GM23338 (cell line): ENCODE measurements around the gene MXRA5. TPM values are rescaled to one million over a fixed set of nuclear protein-coding genes. Genes with fewer than 3 reads are reported as not detected.

ENCODE experiments used
- ATAC-seq: fragments of 200-7000 bp; cut with Tn5 transposase; 3 replicates; pipeline ENCODE4 v1.9.1; 2020
- DNase-seq: peaks from one replicate; pipeline ENCODE4 v3.0.0-alpha.2; 2015; ENCODE audit warnings: low spot score
- H2AFZ ChIP-seq: fragments of 200-600 bp; sonication (generic); 2 replicates; pipeline ENCODE4 v1.8.0; 2016; ENCODE audit warnings: antibody characterized with exemption, mild to moderate bottlenecking, moderate library complexity
- H3F3A ChIP-seq: fragments of 200-600 bp; sonication (generic); replicated peaks from 2 replicates; pipeline ENCODE4 v1.8.0; 2017; ENCODE audit warnings: antibody characterized with exemption, mixed run types, low read depth
- H3K27ac ChIP-seq: fragments of 200-600 bp; sonication (generic); 2 replicates; pipeline ENCODE4 v1.6.1; 2016; ENCODE audit warnings: low read depth
- H3K27me3 ChIP-seq: fragments of 200-600 bp; sonication (generic); 2 replicates; pipeline ENCODE4 v1.8.0; 2016; ENCODE audit warnings: mild to moderate bottlenecking, mixed run types, moderate library complexity; ENCODE audit not compliant: insufficient read depth
- H3K36me3 ChIP-seq: fragments of 200-600 bp; sonication (generic); 2 replicates; pipeline ENCODE4 v1.8.0; 2016; ENCODE audit warnings: mild to moderate bottlenecking; ENCODE audit not compliant: insufficient read depth
- H3K4me1 ChIP-seq: fragments of 200-600 bp; sonication (generic); 2 replicates; pipeline ENCODE4 v1.8.0; 2016; ENCODE audit warnings: mild to moderate bottlenecking, moderate library complexity; ENCODE audit not compliant: insufficient read depth
- H3K4me2 ChIP-seq: fragments of 200-600 bp; sonication (generic); 2 replicates; pipeline ENCODE4 v1.7.1; 2017; ENCODE audit warnings: mixed run types
- H3K4me3 ChIP-seq: fragments of 200-600 bp; sonication (generic); 2 replicates; pipeline ENCODE4 v1.6.1; 2016; ENCODE audit warnings: mixed run types
- H3K79me2 ChIP-seq: fragments of 200-600 bp; sonication (generic); replicated peaks from 2 replicates; pipeline ENCODE4 v1.8.0; 2017; ENCODE audit warnings: mild to moderate bottlenecking; ENCODE audit not compliant: insufficient read depth
- H3K9me2 ChIP-seq: fragments of 200-600 bp; sonication (generic); 2 replicates; pipeline ENCODE4 v1.8.0; 2017; ENCODE audit not compliant: insufficient read depth
- H4K20me1 ChIP-seq: fragments of 200-600 bp; sonication (generic); replicated peaks from 2 replicates; pipeline ENCODE4 v1.8.0; 2017; ENCODE audit warnings: mild to moderate bottlenecking; ENCODE audit not compliant: insufficient read depth
- H3K27ac Mint-ChIP-seq: 2 replicates; pipeline ENCODE4 v1.8.0; 2020; ENCODE audit warnings: inconsistent platforms, mild to moderate bottlenecking, moderate library complexity, mixed read lengths
- H3K27me3 Mint-ChIP-seq: 3 replicates; pipeline ENCODE4 v1.8.0; 2022; ENCODE audit warnings: low read depth, mild to moderate bottlenecking, moderate library complexity, mixed read lengths, inconsistent platforms; ENCODE audit not compliant: insufficient read depth, poor library complexity
- H3K36me3 Mint-ChIP-seq: 3 replicates; pipeline ENCODE4 v1.8.0; 2021; ENCODE audit warnings: low read depth, mild to moderate bottlenecking, inconsistent platforms, moderate library complexity, mixed read lengths
- H3K4me1 Mint-ChIP-seq: 3 replicates; pipeline ENCODE4 v1.8.0; 2020; ENCODE audit warnings: mild to moderate bottlenecking, inconsistent platforms, mixed read lengths
- H3K4me3 Mint-ChIP-seq: 3 replicates; pipeline ENCODE4 v1.8.0; 2021; ENCODE audit warnings: moderate library complexity, mild to moderate bottlenecking, inconsistent platforms, mixed read lengths
- H3K9me3 Mint-ChIP-seq: 3 replicates; pipeline ENCODE4 v1.8.0; 2020; ENCODE audit warnings: moderate library complexity, mild to moderate bottlenecking, inconsistent platforms, mixed read lengths
- CREB1 ChIP-seq: fragments of 250-450 bp; sonication (Bioruptor Pico); IDR thresholded peaks from 2 replicates; pipeline ENCODE4 v1.5.0; 2020; ENCODE audit warnings: low read depth, mild to moderate bottlenecking, moderate library complexity
- ETS1 ChIP-seq: IDR thresholded peaks from 2 replicates; pipeline ENCODE4 v1.6.1; 2016; ENCODE audit warnings: antibody characterized with exemption
- EZH2 ChIP-seq: fragments of 200-600 bp; sonication (generic); IDR thresholded peaks from one replicate; pipeline ENCODE4 v1.8.0; 2017; ENCODE audit warnings: antibody characterized with exemption, mild to moderate bottlenecking, low read depth; ENCODE audit not compliant: unreplicated experiment
- EZH2phosphoT487 ChIP-seq: fragments of 200-600 bp; sonication (generic); IDR thresholded peaks from one replicate; pipeline ENCODE4 v1.8.1; 2018; ENCODE audit warnings: antibody characterized with exemption; ENCODE audit not compliant: unreplicated experiment
- JUNB ChIP-seq: IDR thresholded peaks from one replicate; pipeline ENCODE4 v1.6.1; 2016; ENCODE audit warnings: antibody characterized with exemption; ENCODE audit not compliant: unreplicated experiment
- NANOG ChIP-seq: IDR thresholded peaks from 2 replicates; pipeline ENCODE4 v1.6.1; 2016; ENCODE audit warnings: antibody characterized with exemption, borderline replicate concordance
- POLR2AphosphoS5 ChIP-seq: IDR thresholded peaks from 2 replicates; pipeline ENCODE4 v1.6.1; 2016; ENCODE audit warnings: antibody characterized with exemption, low read depth
- REST ChIP-seq: IDR thresholded peaks from one replicate; pipeline ENCODE4 v1.6.1; 2018; ENCODE audit warnings: antibody characterized with exemption; ENCODE audit not compliant: unreplicated experiment
- STAT1 ChIP-seq: IDR thresholded peaks from one replicate; pipeline ENCODE4 v1.6.1; 2016; ENCODE audit warnings: antibody characterized with exemption; ENCODE audit not compliant: unreplicated experiment
- ZNF114 ChIP-seq: fragments of 250-450 bp; sonication (Bioruptor Pico); IDR thresholded peaks from 2 replicates; pipeline ENCODE4 v1.5.0; 2020; ENCODE audit warnings: mild to moderate bottlenecking, moderate library complexity
- ZNF331 ChIP-seq: fragments of 250-450 bp; sonication (Bioruptor Pico); IDR thresholded peaks from 2 replicates; pipeline ENCODE4 v1.5.0; 2020; ENCODE audit warnings: low read depth, mild to moderate bottlenecking, moderate library complexity
- ZNF462 ChIP-seq: fragments of 250-450 bp; sonication (Bioruptor Pico); IDR thresholded peaks from 2 replicates; pipeline ENCODE4 v1.5.0; 2020; ENCODE audit warnings: mild to moderate bottlenecking, moderate library complexity
- polyA plus RNA-seq: library from polyadenylated mRNA; unstranded; fragments of >200 nt; fragmentation: Nextera tagmentation; extraction: Ambion mirVana; gene quantifications from 2 replicates; pipeline ENCODE4 v1.2.1, GENCODE V29; 2016
- total RNA-seq: library from RNA; depleted of rRNA; stranded (reverse); fragments of >200 nt; shearing (Covaris generic); gene quantifications from 2 replicates; pipeline ENCODE4 v1.2.3, GENCODE V29; 2014
- TF ChIP-seq, protein P1 (sequence below), 2 experiments: fragments of 200-600 bp in 1 of 2; sonication (generic) in 1 of 2; conservative IDR thresholded peaks; 2 replicates each; pipeline versions ENCODE4 v1.5.1 to v1.6.1; 2016 to 2017; ENCODE audit warnings: antibody characterized with exemption in 2 of 2, low read depth in 2 of 2, mild to moderate bottlenecking in 2 of 2, moderate library complexity in 1 of 2

MXRA5 gene
- total and polyA plus RNA-seq, 2 experiments from 2014 or later, result 0.45 to 2.6 TPM

- no peaks in the 10 kb centered on the region for H3K27me3 Mint-ChIP-seq
- H3K36me3 ChIP-seq, result no peaks in the 10 kb centered on the region
- no peaks in the 10 kb centered on the region; the same call in 2 of the 3 replicates for H3K36me3 Mint-ChIP-seq
- H3K79me2 ChIP-seq, result no peaks in the 10 kb centered on the region
- H3K4me1 ChIP-seq, result no peaks in the 10 kb centered on the region
- no peak for TF ChIP-seq ETS1
- no peak for TF ChIP-seq EZH2
- no peak for TF ChIP-seq STAT1
- TF ChIP-seq CREB1 (CRISPR knock-in tag), result no peak
- TF ChIP-seq POLR2AphosphoS5, result no peak
- TF ChIP-seq, protein P1, sequence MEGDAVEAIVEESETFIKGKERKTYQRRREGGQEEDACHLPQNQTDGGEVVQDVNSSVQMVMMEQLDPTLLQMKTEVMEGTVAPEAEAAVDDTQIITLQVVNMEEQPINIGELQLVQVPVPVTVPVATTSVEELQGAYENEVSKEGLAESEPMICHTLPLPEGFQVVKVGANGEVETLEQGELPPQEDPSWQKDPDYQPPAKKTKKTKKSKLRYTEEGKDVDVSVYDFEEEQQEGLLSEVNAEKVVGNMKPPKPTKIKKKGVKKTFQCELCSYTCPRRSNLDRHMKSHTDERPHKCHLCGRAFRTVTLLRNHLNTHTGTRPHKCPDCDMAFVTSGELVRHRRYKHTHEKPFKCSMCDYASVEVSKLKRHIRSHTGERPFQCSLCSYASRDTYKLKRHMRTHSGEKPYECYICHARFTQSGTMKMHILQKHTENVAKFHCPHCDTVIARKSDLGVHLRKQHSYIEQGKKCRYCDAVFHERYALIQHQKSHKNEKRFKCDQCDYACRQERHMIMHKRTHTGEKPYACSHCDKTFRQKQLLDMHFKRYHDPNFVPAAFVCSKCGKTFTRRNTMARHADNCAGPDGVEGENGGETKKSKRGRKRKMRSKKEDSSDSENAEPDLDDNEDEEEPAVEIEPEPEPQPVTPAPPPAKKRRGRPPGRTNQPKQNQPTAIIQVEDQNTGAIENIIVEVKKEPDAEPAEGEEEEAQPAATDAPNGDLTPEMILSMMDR (conservative IDR thresholded peaks at IDR 0.05; ENCODE audit: low read depth in 2 of 2), result no peak
- TF ChIP-seq NANOG, result no peak
- TF ChIP-seq JUNB, result no peak
- TF ChIP-seq ZNF462 (CRISPR knock-in tag), result no peak
- no peak for TF ChIP-seq ZNF331 (CRISPR knock-in tag)
- no peak for TF ChIP-seq EZH2phosphoT487
- TF ChIP-seq ZNF114 (CRISPR knock-in tag), result no peak
- TF ChIP-seq REST, result no peak
- no peak overlapping the region for H3K4me3 ChIP-seq
- no peak overlapping the region for H2AFZ ChIP-seq
- no peaks in the 10 kb centered on the region for H3F3A ChIP-seq
- peaks cover 9% of the 10 kb centered on the region; the same call in 2 of the 3 replicates for H3K4me1 Mint-ChIP-seq
- peaks cover 2% of the 10 kb centered on the region; the same call in 2 of the 3 replicates for H3K9me3 Mint-ChIP-seq
- no peak overlapping the region for H3K27ac Mint-ChIP-seq
- H4K20me1 ChIP-seq, result no peaks in the 10 kb centered on the region
- ATAC-seq, result no peak
- no peaks in the 10 kb centered on the region for H3K27me3 ChIP-seq
- no peak overlapping the region for H3K4me2 ChIP-seq
- H3K4me3 Mint-ChIP-seq, result no peak overlapping the region
- H3K9me2 ChIP-seq, result no peaks in the 10 kb centered on the region
- H3K27ac ChIP-seq, result no peak overlapping the region
- DNase-seq, result no peak
Measured at GRCh38 chrX:3268829-3269228, 77.6 kb downstream of the MXRA5 start.
